HEK293T (cell line): ENCODE data around the gene CSNK2A3.
A peak's percentile ranks its signal among the peaks of the same experiment; 100 is the strongest.

Source experiments
- CTCF ChIA-PET: fragments of 350-600 bp; formaldehyde crosslinking; extraction: SDS; loops from one replicate; lab custom pipeline; 2021; ENCODE audit warnings: antibody characterized with exemption, inconsistent platforms; lab: Yijun Ruan, JAX
- POLR2A ChIA-PET: fragments of 350-600 bp; formaldehyde crosslinking; extraction: SDS; loops from one replicate; lab custom pipeline; 2020; ENCODE audit warnings: antibody characterized with exemption, inconsistent platforms; lab: Yijun Ruan, JAX
- DNase-seq: peaks from one replicate; pipeline ENCODE4 v3.0.0; 2012; ENCODE audit warnings: mixed read lengths; ENCODE audit errors: extremely low spot score
- ARNT ChIP-seq: fragments of 450-650 bp; IDR thresholded peaks from 2 replicates; pipeline ENCODE4 v1.6.1; 2017; ENCODE audit warnings: mild to moderate bottlenecking
- BHLHE40 ChIP-seq: fragments of 450-650 bp; IDR thresholded peaks from 2 replicates; pipeline ENCODE4 v1.6.1; 2016; ENCODE audit warnings: mild to moderate bottlenecking, moderate library complexity, borderline replicate concordance
- ELF4 ChIP-seq: fragments of 450-650 bp; IDR thresholded peaks from 2 replicates; pipeline ENCODE4 v1.6.1; 2017; ENCODE audit warnings: antibody characterized with exemption
- FOXA1 ChIP-seq: fragments of 450-650 bp; IDR thresholded peaks from 2 replicates; pipeline ENCODE4 v1.6.1; 2016; ENCODE audit warnings: mild to moderate bottlenecking
- FOXK2 ChIP-seq: fragments of 450-650 bp; IDR thresholded peaks from 2 replicates; pipeline ENCODE4 v1.6.1; 2016; ENCODE audit warnings: mild to moderate bottlenecking
- FOXM1 ChIP-seq: fragments of 450-650 bp; IDR thresholded peaks from 2 replicates; pipeline ENCODE4 v1.6.1; 2017; ENCODE audit warnings: mild to moderate bottlenecking, borderline replicate concordance
- HDGF ChIP-seq: fragments of 450-650 bp; IDR thresholded peaks from 2 replicates; pipeline ENCODE4 v1.6.1; 2017; ENCODE audit warnings: antibody characterized with exemption, borderline replicate concordance
- L3MBTL2 ChIP-seq: fragments of 450-650 bp; conservative IDR thresholded peaks from 2 replicates; pipeline ENCODE4 v1.6.1; 2016; ENCODE audit warnings: mild to moderate bottlenecking
- LEF1 ChIP-seq: fragments of 450-650 bp; IDR thresholded peaks from 2 replicates; pipeline ENCODE4 v1.6.1; 2017; ENCODE audit warnings: mild to moderate bottlenecking, borderline replicate concordance
- NFRKB ChIP-seq: fragments of 450-650 bp; IDR thresholded peaks from 2 replicates; pipeline ENCODE4 v1.6.1; 2016; ENCODE audit warnings: mild to moderate bottlenecking, moderate library complexity
- PKNOX1 ChIP-seq: fragments of 450-650 bp; IDR thresholded peaks from 2 replicates; pipeline ENCODE4 v1.6.1; 2016
- SP1 ChIP-seq: fragments of 450-650 bp; IDR thresholded peaks from 2 replicates; pipeline ENCODE4 v1.6.1; 2017
- SUZ12 ChIP-seq: fragments of 450-650 bp; IDR thresholded peaks from 2 replicates; pipeline ENCODE4 v1.6.1; 2016; ENCODE audit warnings: mild to moderate bottlenecking
- TARDBP ChIP-seq: fragments of 450-650 bp; IDR thresholded peaks from 2 replicates; pipeline ENCODE4 v1.6.1; 2016
- ZNF384 ChIP-seq: fragments of 450-650 bp; IDR thresholded peaks from 2 replicates; pipeline ENCODE4 v1.6.1; 2016

The CSNK2A3 gene

GRCh38 chr11:11309906-11310305 lies 43.1 kb downstream of the CSNK2A3 start:
- ChIA-PET POLR2A (no interaction called here), CTCF (no interaction called here)
- TF ChIP-seq FOXA1 = no peak
- no peak for TF ChIP-seq NFRKB
- no peak for TF ChIP-seq PKNOX1
- TF ChIP-seq ELF4 = no peak
- no peak for TF ChIP-seq L3MBTL2
- no peak for TF ChIP-seq SP1
- DNase-seq = no peak

- no peak for DNase-seq
- CTCF ChIA-PET = no interaction called here
- POLR2A ChIA-PET = no interaction called here
- TF ChIP-seq LEF1 (no peak), FOXM1 (no peak), FOXA1 (no peak), SUZ12 (no peak), L3MBTL2 (no peak), NFRKB (no peak), SP1 (no peak), ZNF384 (no peak), ARNT (no peak), BHLHE40 (no peak), HDGF (no peak)
These were observed 44.8 kb downstream of the CSNK2A3 start for GRCh38 chr11:11308249-11308648.

GRCh38 chr11:11306855-11307254 lies 46.2 kb downstream of the CSNK2A3 start:
- DNase-seq = no peak
- no peak for TF ChIP-seq NFRKB
- TF ChIP-seq PKNOX1 = no peak
- no peak for TF ChIP-seq TARDBP
- TF ChIP-seq FOXM1 = no peak
- TF ChIP-seq ELF4 = no peak
- TF ChIP-seq FOXA1 = no peak
- TF ChIP-seq BHLHE40 = no peak
- POLR2A ChIA-PET = no interaction called here
- CTCF ChIA-PET = no interaction called here

GRCh38 chr11:11304550-11304949 lies 48.5 kb downstream of the CSNK2A3 start:
- no peak for TF ChIP-seq HDGF
- TF ChIP-seq PKNOX1 = peak; percentile 66
- CTCF ChIA-PET = no interaction called here
- POLR2A ChIA-PET = no interaction called here
- no peak for DNase-seq

- TF ChIP-seq SUZ12 = no peak
- TF ChIP-seq LEF1 = no peak
- TF ChIP-seq SP1 = no peak
- TF ChIP-seq PKNOX1 = no peak
- TF ChIP-seq NFRKB = no peak
- no peak for TF ChIP-seq ARNT
- no peak for TF ChIP-seq FOXK2
- no peak for TF ChIP-seq ZNF384
- no peak for TF ChIP-seq FOXM1
- no peak for TF ChIP-seq ELF4
- TF ChIP-seq L3MBTL2 = no peak
- no peak for TF ChIP-seq TARDBP
- ChIA-PET POLR2A (no interaction called here), CTCF (no interaction called here)
- no peak for DNase-seq
These were observed 50.5 kb downstream of the CSNK2A3 start for GRCh38 chr11:11302565-11302964.
